HCT116 (cell line): ENCODE data around the gene MEAF6. TPM values are rescaled to one million over a fixed set of nuclear protein-coding genes. Genes with fewer than 3 reads are reported as not detected.

Source experiments
- ATAC-seq: fragments of 200-7000 bp; cut with Tn5 transposase; 2 replicates; pipeline ENCODE4 v1.9.1; 2020; ENCODE audit warnings: mild to moderate bottlenecking, moderate library complexity
- BruUV-seq: library from RNA; stranded (reverse); fragments of 400-500 nt; replicated peaks from 2 replicates; lab custom pipeline; 2021; lab: Mats Ljungman, UMichigan
- CTCF ChIA-PET: fragments of 300-600 bp; sonication (Branson Sonifier 250); formaldehyde crosslinking; loops from one replicate; lab custom pipeline; 2021; ENCODE audit warnings: antibody characterized with exemption; lab: Charles Lee
- POLR2A ChIA-PET: fragments of 300-600, 350-600 bp; sonication (Branson Sonifier 250); formaldehyde crosslinking; loops from one replicate; lab custom pipeline; 2021; ENCODE audit warnings: antibody characterized with exemption; lab: Charles Lee
- RAD21 ChIA-PET, 2 experiments: fragments of 300-600 bp; sonication (Branson Sonifier 250); formaldehyde crosslinking; loops; one replicate each; lab custom pipeline; 2023; ENCODE audit warnings: low total read pairs in 2 of 2; ENCODE audit not compliant: uncharacterized antibody in 2 of 2, unreplicated experiment in 2 of 2, low non-redundant PET in 1 of 2; lab: Charles Lee
- DNase-seq: peaks from one replicate; pipeline ENCODE4 v3.0.0-alpha.2; 2010; ENCODE audit warnings: low read depth, low spot score
- H2AFZ ChIP-seq: fragments of 200-600 bp; shearing (Covaris generic), sonication (generic); 2 replicates; pipeline ENCODE4 v1.6.1; 2017; ENCODE audit warnings: low read depth, mixed run types, mixed read lengths, antibody characterized with exemption, low read length; ENCODE audit not compliant: poor library complexity, severe bottlenecking
- H3K27ac ChIP-seq: 2 replicates; pipeline ENCODE4 v1.5.1; 2012; ENCODE audit warnings: low read depth, low read length
- H3K27me3 ChIP-seq: fragments of 200-600 bp; sonication (generic); 2 replicates; pipeline ENCODE4 v1.6.1; 2016; ENCODE audit warnings: mixed run types, low read length, mixed read lengths; ENCODE audit not compliant: insufficient read depth
- H3K36me3 ChIP-seq, 2 experiments: fragments of 200-500 bp in 1 of 2; fragments of 200-600 bp in 1 of 2; sonication (Bioruptor generic) in 1 of 2; sonication (generic) in 1 of 2; 2 replicates each; pipeline versions ENCODE4 v1.5.1 to v1.6.1; 2014 to 2016; ENCODE audit warnings: low read length in 2 of 2, inconsistent platforms in 1 of 2, mixed read lengths in 1 of 2, mixed run types in 1 of 2; ENCODE audit not compliant: insufficient read depth in 2 of 2, control insufficient read depth in 1 of 2
- H3K4me1 ChIP-seq, 2 experiments: fragments of 200-600 bp in 1 of 2; sonication (generic) in 1 of 2; 2 replicates each; pipeline versions ENCODE4 v1.5.1 to v1.6.1; 2012 to 2017; ENCODE audit warnings: low read length in 2 of 2, inconsistent platforms in 1 of 2, mild to moderate bottlenecking in 1 of 2, mixed read lengths in 1 of 2, mixed run types in 1 of 2, moderate library complexity in 1 of 2; ENCODE audit not compliant: insufficient read depth in 2 of 2, control insufficient read depth in 1 of 2
- H3K4me2 ChIP-seq: fragments of 200-600 bp; sonication (generic); 2 replicates; pipeline ENCODE4 v1.6.1; 2017; ENCODE audit warnings: mixed run types, low read length, mixed read lengths
- H3K4me3 ChIP-seq, 2 experiments: fragments of 200-600 bp in 1 of 2; sonication (generic) in 1 of 2; replicated peaks in 1 of 2; 2 replicates each; pipeline ENCODE4 v1.5.1; 2011 to 2016; ENCODE audit warnings: low read length in 2 of 2, control low read depth in 1 of 2, low read depth in 1 of 2, mild to moderate bottlenecking in 1 of 2, mixed read lengths in 1 of 2, mixed run types in 1 of 2
- H3K79me2 ChIP-seq: fragments of 200-600 bp; sonication (generic); 2 replicates; pipeline ENCODE4 v1.6.1; 2017; ENCODE audit warnings: mild to moderate bottlenecking, mixed run types, low read length, moderate library complexity, mixed read lengths; ENCODE audit not compliant: insufficient read depth
- H3K9ac ChIP-seq: fragments of 200-600 bp; sonication (generic); 2 replicates; pipeline ENCODE4 v1.6.1; 2016; ENCODE audit warnings: low read length, mixed read lengths
- H3K9me2 ChIP-seq: fragments of 200-600 bp; sonication (generic), shearing (Covaris generic); 2 replicates; pipeline ENCODE4 v1.6.1; 2017; ENCODE audit warnings: mixed run types, mild to moderate bottlenecking, moderate library complexity; ENCODE audit not compliant: insufficient read depth
- H3K9me3 ChIP-seq, 2 experiments: fragments of 200-500 bp in 1 of 2; fragments of 200-600 bp in 1 of 2; sonication (Bioruptor generic) in 1 of 2; sonication (generic) in 1 of 2; 2 replicates each; pipeline ENCODE4 v1.6.1; 2014 to 2017; ENCODE audit warnings: low read length in 2 of 2, mixed read lengths in 2 of 2, inconsistent platforms in 1 of 2, low read depth in 1 of 2, mild to moderate bottlenecking in 1 of 2, mixed run types in 1 of 2, moderate library complexity in 1 of 2; ENCODE audit not compliant: control insufficient read depth in 1 of 2, insufficient read depth in 1 of 2
- H4K20me1 ChIP-seq: fragments of 200-600 bp; sonication (generic), shearing (Covaris generic); 2 replicates; pipeline ENCODE4 v1.6.1; 2017; ENCODE audit warnings: mixed run types, mild to moderate bottlenecking, moderate library complexity; ENCODE audit not compliant: insufficient read depth
- CTCF ChIP-seq, 3 experiments: fragments of 200-600 bp in 1 of 3; sonication (generic) in 1 of 3; IDR thresholded peaks in 2 of 3; conservative IDR thresholded peaks in 1 of 3; 2 replicates each; pipeline ENCODE4 v1.5.1; 2012 to 2017; ENCODE audit warnings: low read depth in 2 of 3, low read length in 2 of 3, antibody characterized with exemption in 1 of 3, borderline replicate concordance in 1 of 3, control low read depth in 1 of 3, mild to moderate bottlenecking in 1 of 3, mixed read lengths in 1 of 3, mixed run types in 1 of 3, moderate library complexity in 1 of 3; ENCODE audit not compliant: insufficient read depth in 1 of 3
- ELF1 ChIP-seq: IDR thresholded peaks from 2 replicates; pipeline ENCODE4 v1.6.1; 2012; ENCODE audit warnings: low read depth, borderline replicate concordance
- FOSL1 ChIP-seq: IDR thresholded peaks from 2 replicates; pipeline ENCODE4 v1.6.1; 2012; ENCODE audit warnings: low read depth
- JUND ChIP-seq: IDR thresholded peaks from 2 replicates; pipeline ENCODE4 v1.6.1; 2012
- MAX ChIP-seq: IDR thresholded peaks from 2 replicates; pipeline ENCODE4 v1.6.1; 2012
- POLR2AphosphoS5 ChIP-seq: IDR thresholded peaks from 2 replicates; pipeline ENCODE4 v1.6.1; 2011; ENCODE audit warnings: mild to moderate bottlenecking, low read depth, low read length, moderate library complexity
- RAD21 ChIP-seq: IDR thresholded peaks from 2 replicates; pipeline ENCODE4 v1.6.1; 2012; ENCODE audit warnings: low read depth, mild to moderate bottlenecking
- REST ChIP-seq: IDR thresholded peaks from 2 replicates; pipeline ENCODE4 v1.6.1; 2012; ENCODE audit warnings: low read depth
- SP1 ChIP-seq: IDR thresholded peaks from 2 replicates; pipeline ENCODE4 v1.6.1; 2012; ENCODE audit warnings: low read depth
- SRF ChIP-seq: IDR thresholded peaks from 2 replicates; pipeline ENCODE4 v1.6.1; 2012; ENCODE audit warnings: low read depth
- TCF7L2 ChIP-seq: IDR thresholded peaks from 2 replicates; pipeline ENCODE4 v1.7.0; 2011; ENCODE audit warnings: borderline replicate concordance, inconsistent platforms; ENCODE audit not compliant: insufficient read depth, insufficient read length; ENCODE audit errors: extremely low read depth
- YY1 ChIP-seq: IDR thresholded peaks from 2 replicates; pipeline ENCODE4 v1.6.1; 2011; ENCODE audit warnings: low read length, low read depth, moderate library complexity, mild to moderate bottlenecking; ENCODE audit not compliant: insufficient replicate concordance; ENCODE audit errors: extremely low read depth
- intact Hi-C: fragments of 100-400 bp; cut with micrococcal nuclease; formaldehyde crosslinking; loops from 2 replicates; pipeline ENCODE4 v1.10.0; 2022
- total RNA-seq: library from RNA; stranded (reverse); gene quantifications from one replicate; pipeline ENCODE4 v1.2.1, GENCODE V29; 2021; ENCODE audit not compliant: unreplicated experiment

Gene MEAF6
- total RNA-seq, 1 experiment from 2014 or later = 50.3 TPM

GRCh38 chr1:37502104-37502503 is 12.5 kb downstream of the MEAF6 start:
- intact Hi-C loops = no loop called here
- RAD21 ChIA-PET = no interaction called here
- H4K20me1 ChIP-seq = no peaks in the 10 kb centered on the region; the same call in 1 of the 2 replicates
- H3K9me3 ChIP-seq = no peaks in the 10 kb centered on the region
- H3K27ac ChIP-seq = no peak overlapping the region
- H3K27me3 ChIP-seq = no peaks in the 10 kb centered on the region
- POLR2A ChIA-PET = no interaction called here
- DNase-seq (no peak), ATAC-seq (no peak)
- CTCF ChIA-PET = interaction anchor here (1.7 kb wide), 1 partner anchor 12 kb away, joined by 8 read pairs; the partner anchor contains the start of gene MEAF6
- H3K9me2 ChIP-seq = no peaks in the 10 kb centered on the region
- TF ChIP-seq SRF = no peak
- TF ChIP-seq POLR2AphosphoS5 = no peak
- TF ChIP-seq RAD21 = no peak
- no peak for TF ChIP-seq SP1
- TF ChIP-seq FOSL1 = no peak
- no peak for TF ChIP-seq TCF7L2
- no peak for TF ChIP-seq MAX
- TF ChIP-seq ELF1 = no peak
- TF ChIP-seq CTCF (IDR thresholded peaks at IDR 0.05 in 2 of 3, conservative IDR thresholded peaks at IDR 0.05 in 1 of 3; ENCODE audit: borderline replicate concordance in 1 of 3, insufficient read depth in 1 of 3, low read depth in 2 of 3, low read length in 2 of 3) = no peak
- no peak for TF ChIP-seq YY1
- TF ChIP-seq JUND = no peak
- no peak for TF ChIP-seq REST
- peaks cover 0 to 9% of the 10 kb centered on the region in 2 experiments; a peak in 1 of 4 replicates for H3K4me1 ChIP-seq
- BruUV-seq = no TSS peak
- no peaks in the 10 kb centered on the region for H3K79me2 ChIP-seq
- H2AFZ ChIP-seq = no peak overlapping the region
- H3K36me3 ChIP-seq = peaks cover 14 to 18% of the 10 kb centered on the region in 2 experiments; a peak in 2 of 4 replicates
- H3K9ac ChIP-seq = no peak overlapping the region
- no peak overlapping the region for H3K4me3 ChIP-seq
- H3K4me2 ChIP-seq = no peak overlapping the region
